Effector memory CD8-positive, alpha-beta T cell (primary cell): ENCODE data around the gene MICAL3.

Experiments used
- ATAC-seq: fragments of 150-1000 bp; cut with Tn5 transposase; replicated peaks from 2 replicates; pipeline ENCODE4 v1.10.0; 2021; ENCODE audit warnings: mild to moderate bottlenecking, moderate library complexity
- DNase-seq, 3 experiments: peaks; one replicate each; pipeline ENCODE4 v3.0.0; 2021
- H3K27ac Mint-ChIP-seq, 2 donors: one replicate each; pipeline ENCODE4 v1.8.0; 2022; ENCODE audit warnings: mild to moderate bottlenecking in 2 of 2, mixed read lengths in 2 of 2, moderate library complexity in 2 of 2
- H3K27me3 Mint-ChIP-seq, 2 donors: one replicate each; pipeline ENCODE4 v1.8.0; 2022; ENCODE audit warnings: mixed read lengths in 2 of 2
- H3K36me3 Mint-ChIP-seq: one replicate; pipeline ENCODE4 v1.8.0; 2022; ENCODE audit warnings: mild to moderate bottlenecking, moderate library complexity, mixed read lengths; ENCODE audit not compliant: insufficient read depth
- H3K4me1 Mint-ChIP-seq, 2 donors: one replicate each; pipeline ENCODE4 v1.8.0; 2022; ENCODE audit warnings: low read depth in 2 of 2, mixed read lengths in 2 of 2
- H3K4me3 Mint-ChIP-seq, 2 donors: one replicate each; pipeline ENCODE4 v1.8.0; 2022; ENCODE audit warnings: mild to moderate bottlenecking in 2 of 2, mixed read lengths in 2 of 2, moderate library complexity in 2 of 2
- H3K9me3 Mint-ChIP-seq, 2 donors: one replicate each; pipeline ENCODE4 v1.8.0; 2022; ENCODE audit warnings: mixed read lengths in 2 of 2

Gene MICAL3

DNA sequence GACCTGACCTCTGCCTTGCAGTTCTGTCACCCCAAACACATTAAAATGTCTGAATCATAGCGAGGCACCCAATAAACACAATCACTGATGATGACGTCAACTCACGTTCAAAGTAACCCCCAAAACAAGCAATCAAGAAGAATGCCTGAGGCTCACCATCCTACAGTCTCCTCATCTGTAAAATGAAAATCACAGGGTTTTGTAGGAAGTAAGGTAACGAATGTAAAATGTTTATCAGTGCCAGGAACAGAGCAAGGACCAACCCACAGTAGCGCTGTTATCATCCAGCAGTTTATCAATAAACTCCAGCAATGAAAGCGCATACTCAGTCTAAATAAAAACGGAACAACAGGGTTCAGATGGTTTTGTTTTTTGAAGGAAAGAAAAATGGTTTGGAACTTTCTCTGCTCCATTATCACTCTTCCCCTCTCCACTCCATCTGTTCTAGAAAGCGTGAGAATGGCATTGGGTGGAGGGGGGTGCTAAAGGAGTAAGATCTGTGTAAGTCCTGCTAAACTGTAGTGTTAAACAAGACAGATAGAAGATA is 110.5 kb downstream of the MICAL3 start:
- no peak for DNase-seq
- ATAC-seq, result no peak
- H3K4me3 Mint-ChIP-seq, result no peak overlapping the region
- no peaks in the 10 kb centered on the region for H3K27me3 Mint-ChIP-seq
- peaks cover 5% of the 10 kb centered on the region for H3K36me3 Mint-ChIP-seq
- H3K9me3 Mint-ChIP-seq, result no peaks in the 10 kb centered on the region
- no peak overlapping the region for H3K27ac Mint-ChIP-seq
- peaks cover 4 to 5% of the 10 kb centered on the region in 2 donors for H3K4me1 Mint-ChIP-seq

DNA sequence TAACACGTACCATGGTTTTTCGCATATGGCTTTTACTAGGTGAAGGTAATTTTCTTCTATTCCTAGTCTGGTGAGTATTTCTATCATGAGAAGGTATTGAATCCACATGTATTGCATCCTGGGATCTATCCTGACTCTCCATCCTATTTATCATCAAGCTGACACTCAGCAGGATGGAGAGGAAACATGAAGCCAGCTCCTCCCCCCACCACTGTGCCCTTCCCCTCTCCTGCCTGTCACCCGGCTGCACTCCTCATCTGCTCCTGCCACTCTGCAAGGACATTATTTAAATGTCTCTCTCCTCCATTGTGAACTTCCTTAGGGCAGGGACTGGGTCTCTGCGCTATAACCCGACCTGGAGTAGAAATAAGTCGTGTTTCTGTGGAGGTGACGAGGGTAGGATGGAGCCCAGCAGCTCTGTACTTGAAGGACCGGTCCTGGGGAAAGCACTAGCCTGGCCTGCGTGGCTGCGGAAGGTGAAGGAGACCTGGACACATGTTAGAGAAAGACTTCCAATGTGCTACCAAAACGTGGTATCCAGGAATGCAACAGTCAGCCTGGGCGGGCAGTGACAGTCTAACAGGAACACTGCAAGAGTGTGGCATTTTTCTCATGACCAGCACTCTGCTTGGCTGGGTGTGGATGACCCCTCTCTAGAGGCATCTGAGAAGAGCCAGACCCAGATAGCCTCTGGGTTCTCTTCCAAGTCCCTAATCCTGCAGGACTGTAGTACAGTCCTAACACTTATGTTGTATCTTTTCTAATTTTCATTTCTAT is 111.2 kb downstream of the MICAL3 start:
- H3K9me3 Mint-ChIP-seq, result no peaks in the 10 kb centered on the region
- no peak for DNase-seq
- H3K4me3 Mint-ChIP-seq, result no peak overlapping the region
- H3K36me3 Mint-ChIP-seq, result peaks cover 5% of the 10 kb centered on the region
- no peak for ATAC-seq
- peak overlapping the region in 1 of 2 donors; percentile 25 for H3K27ac Mint-ChIP-seq
- H3K27me3 Mint-ChIP-seq, result no peaks in the 10 kb centered on the region
- peaks cover 4 to 5% of the 10 kb centered on the region in 2 donors for H3K4me1 Mint-ChIP-seq

DNA sequence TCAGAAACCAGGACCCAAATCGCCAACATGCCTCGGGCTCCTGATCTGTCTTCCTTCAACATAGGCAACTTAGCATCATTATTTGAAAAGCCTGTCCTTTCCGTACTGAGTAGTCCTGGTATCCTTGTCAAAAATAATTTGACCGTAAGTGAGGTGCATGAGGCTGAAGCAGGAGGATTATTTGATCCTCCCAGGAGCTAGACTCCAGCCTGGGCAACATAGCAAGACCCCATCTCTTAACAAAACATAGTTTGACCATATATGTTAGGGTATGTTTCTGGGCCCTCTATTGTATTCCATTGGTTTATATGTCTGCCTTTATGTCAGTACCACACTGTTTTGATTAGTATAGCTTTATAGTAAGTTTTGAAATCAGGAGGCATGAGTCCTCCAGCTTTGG is 112.5 kb downstream of the MICAL3 start:
- H3K27me3 Mint-ChIP-seq, result no peaks in the 10 kb centered on the region
- peaks cover 4 to 5% of the 10 kb centered on the region in 2 donors for H3K4me1 Mint-ChIP-seq

DNA sequence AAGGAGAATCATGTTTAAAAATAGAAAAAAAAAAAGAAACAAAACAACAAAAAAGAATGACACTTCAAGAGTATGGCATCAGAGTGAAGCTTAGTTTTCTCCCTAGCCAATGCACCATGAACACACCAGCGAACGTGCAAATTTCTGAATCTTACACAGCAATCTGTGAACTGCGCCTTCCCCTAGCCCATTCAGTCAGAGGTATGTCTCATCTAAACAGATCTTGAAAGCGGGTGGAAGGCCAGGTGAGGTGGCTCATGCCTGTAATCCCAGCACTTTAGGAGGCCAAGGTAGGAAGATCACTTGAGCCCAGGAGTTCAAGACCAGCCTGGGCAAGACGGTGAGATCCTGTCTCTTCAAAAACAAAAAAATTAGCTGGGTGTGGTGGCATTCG is 113.1 kb downstream of the MICAL3 start:
- Mint-ChIP-seq H3K4me3 (no peak overlapping the region), H3K27me3 (no peaks in the 10 kb centered on the region), H3K4me1 (peaks cover 4 to 5% of the 10 kb centered on the region in 2 donors), H3K27ac (no peak overlapping the region), H3K9me3 (no peaks in the 10 kb centered on the region), H3K36me3 (peaks cover 5% of the 10 kb centered on the region)
- DNase-seq (no peak), ATAC-seq (no peak)

More for the DNA sequence above, 112.5 kb downstream of the MICAL3 start:
- Mint-ChIP-seq H3K4me3 (no peak overlapping the region), H3K36me3 (peaks cover 5% of the 10 kb centered on the region), H3K27ac (no peak overlapping the region), H3K9me3 (no peaks in the 10 kb centered on the region)
- ATAC-seq (no peak), DNase-seq (no peak)

DNA sequence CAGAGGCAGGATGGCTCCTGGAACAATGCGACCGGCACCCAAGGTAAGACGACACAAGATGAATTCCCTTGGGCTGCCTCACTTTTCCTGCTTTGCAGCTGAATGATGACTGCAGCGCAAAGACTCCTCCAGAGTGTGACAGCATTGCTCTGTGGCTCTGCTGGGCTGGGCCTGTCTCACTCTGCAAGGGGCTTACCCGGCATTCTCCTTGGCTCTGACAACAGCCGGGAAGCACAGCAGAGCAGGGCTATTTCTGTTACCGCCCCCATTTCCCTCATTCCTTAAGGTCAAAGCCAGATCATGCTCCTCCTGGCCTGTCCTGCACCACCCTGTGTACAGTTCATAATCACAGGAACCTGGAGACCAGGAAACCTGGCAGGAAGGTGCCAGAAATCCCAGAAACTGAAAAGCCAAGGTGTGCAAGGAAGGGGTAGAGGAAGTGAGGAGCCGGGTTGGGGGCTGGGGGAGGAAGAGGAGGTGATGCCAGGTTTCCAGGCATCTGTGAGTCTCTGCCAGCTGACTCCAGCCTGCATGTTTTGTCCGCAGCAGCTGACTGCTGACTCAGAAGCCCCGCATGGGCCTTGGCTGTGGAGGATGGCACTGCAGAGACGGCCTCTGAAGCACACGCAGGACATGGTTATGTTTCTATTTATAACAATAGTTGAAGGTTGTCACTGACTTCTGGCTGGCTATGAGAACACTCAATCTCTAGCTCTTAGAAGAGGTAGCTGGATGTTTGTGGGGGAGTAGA is 113.6 kb downstream of the MICAL3 start:
- Mint-ChIP-seq H3K27ac (no peak overlapping the region), H3K27me3 (no peaks in the 10 kb centered on the region), H3K4me3 (no peak overlapping the region), H3K4me1 (peaks cover 4 to 5% of the 10 kb centered on the region in 2 donors), H3K9me3 (no peaks in the 10 kb centered on the region), H3K36me3 (peaks cover 8% of the 10 kb centered on the region)
- ATAC-seq, result no peak
- no peak for DNase-seq

DNA sequence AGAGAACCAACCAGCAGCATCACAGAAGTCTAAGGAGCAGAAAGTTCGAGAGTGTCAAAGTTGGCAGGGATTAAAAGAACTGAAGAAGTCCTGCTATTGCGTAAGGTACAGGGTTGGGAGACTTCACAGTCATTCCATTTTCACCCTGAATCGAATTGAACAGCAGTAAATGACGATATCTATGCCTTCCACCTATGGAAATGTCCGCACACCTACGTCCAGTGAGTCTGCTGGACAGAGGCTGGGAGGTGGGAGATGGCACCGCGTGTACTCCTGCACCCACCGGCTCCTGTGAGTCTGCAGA is 116.7 kb downstream of the MICAL3 start:
- DNase-seq, result no peak
- H3K36me3 Mint-ChIP-seq, result peaks cover 8% of the 10 kb centered on the region
- H3K4me3 Mint-ChIP-seq, result no peak overlapping the region
- no peaks in the 10 kb centered on the region for H3K9me3 Mint-ChIP-seq
- H3K27me3 Mint-ChIP-seq, result no peaks in the 10 kb centered on the region
- peak overlapping the region in 1 of 2 donors; percentile 6 for H3K27ac Mint-ChIP-seq
- peaks cover 2 to 4% of the 10 kb centered on the region in 2 donors for H3K4me1 Mint-ChIP-seq
- no peak for ATAC-seq

DNA sequence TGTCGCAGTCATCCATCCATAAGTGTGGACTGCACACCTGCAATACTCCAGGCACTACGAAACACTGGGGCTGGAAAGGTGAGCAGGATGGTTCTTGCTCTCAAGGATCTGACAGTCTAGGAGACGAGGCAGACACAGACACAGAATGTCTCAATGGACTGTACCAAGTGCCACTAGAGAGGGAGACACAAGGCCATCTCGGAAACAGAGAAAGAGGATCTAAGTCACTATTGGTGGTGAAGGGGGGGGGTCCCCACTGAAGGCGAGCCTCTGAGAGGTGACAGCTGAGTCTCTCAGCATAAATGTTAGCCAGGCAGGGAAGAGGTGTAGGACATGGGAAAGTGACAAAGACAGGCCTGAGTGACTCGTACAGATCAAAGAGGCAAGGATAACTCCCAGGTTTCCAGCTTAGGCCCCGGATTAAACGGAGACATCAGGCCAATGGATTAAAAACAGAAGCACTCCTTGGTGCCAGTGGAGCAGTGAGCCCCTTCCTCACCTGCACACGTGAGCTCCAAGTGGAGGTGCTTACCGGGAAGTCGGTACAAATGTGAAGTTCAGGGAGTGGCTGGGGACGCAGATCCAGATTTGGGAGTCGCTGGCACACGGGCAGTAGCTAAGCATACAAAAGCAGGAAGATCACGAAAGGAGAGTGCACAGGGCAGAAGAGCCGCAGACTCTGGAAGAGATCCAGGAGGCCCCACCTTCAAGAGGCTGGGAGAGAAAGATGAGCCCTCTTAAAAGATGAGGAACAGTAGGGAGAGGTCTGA is 117.2 kb downstream of the MICAL3 start:
- Mint-ChIP-seq H3K36me3 (peaks cover 8% of the 10 kb centered on the region), H3K4me1 (peaks cover 2 to 4% of the 10 kb centered on the region in 2 donors), H3K9me3 (no peaks in the 10 kb centered on the region), H3K27ac (peak overlapping the region in 1 of 2 donors; percentile 6), H3K27me3 (no peaks in the 10 kb centered on the region), H3K4me3 (no peak overlapping the region)
- no peak for DNase-seq
- ATAC-seq, result no peak

DNA sequence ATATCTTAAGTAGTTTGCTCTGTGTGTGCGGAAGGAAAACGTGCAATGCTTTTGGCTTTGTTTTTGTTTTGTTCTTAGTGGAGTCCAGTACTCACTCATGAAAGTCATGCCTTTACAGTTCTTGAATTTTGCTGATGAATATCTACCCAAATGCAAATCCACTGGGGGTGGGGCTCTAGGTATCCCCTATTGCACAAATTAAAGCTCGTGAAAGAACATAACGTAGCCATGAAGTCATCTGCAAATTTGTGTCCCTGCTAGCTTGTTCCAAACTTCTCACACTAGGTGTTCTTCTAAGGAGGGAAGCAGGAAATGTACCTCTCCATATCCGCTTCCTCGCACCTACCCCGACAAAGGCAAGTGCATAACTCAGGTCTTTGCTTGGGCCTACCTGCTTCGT is 118.9 kb downstream of the MICAL3 start:
- Mint-ChIP-seq H3K36me3 (peaks cover 7% of the 10 kb centered on the region), H3K4me3 (no peak overlapping the region), H3K4me1 (peaks cover 0 to 4% of the 10 kb centered on the region in 2 donors), H3K27me3 (no peaks in the 10 kb centered on the region), H3K27ac (no peak overlapping the region), H3K9me3 (no peaks in the 10 kb centered on the region)
- no peak for ATAC-seq
- DNase-seq, result no peak

DNA sequence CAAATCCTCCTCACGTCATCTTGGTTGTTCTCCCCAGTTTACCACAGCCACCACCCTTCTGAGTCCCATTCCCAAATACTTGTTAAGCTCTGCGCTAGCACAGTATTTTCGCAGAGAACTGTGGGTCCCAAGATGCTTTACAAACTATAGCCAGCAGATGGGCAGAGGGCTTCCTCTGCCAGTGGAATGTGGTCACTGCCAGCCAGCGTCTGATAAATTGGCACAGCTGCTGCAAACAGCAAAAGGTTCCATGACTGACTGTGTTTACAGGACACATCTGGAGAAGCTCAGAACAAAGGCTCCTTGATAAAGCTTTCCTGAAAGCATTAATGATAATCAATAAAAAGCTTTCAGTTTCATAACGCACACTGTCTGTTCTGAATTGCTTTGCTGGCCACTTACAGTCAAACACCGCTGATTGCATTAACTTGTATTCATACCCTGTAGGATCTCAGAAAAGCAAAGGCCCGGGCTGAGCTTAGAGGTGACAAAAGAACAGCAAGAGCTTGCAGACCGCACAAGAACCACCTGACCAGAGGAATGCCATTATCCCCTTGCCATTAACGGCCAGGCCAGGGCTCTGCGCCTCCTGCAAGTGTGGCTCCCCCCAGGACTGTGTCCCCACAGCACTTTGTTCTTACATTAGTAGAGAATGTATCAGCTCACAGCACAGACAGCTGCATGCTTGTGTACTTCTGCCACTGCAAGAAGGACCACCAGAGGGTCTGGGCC is 120.6 kb downstream of the MICAL3 start:
- Mint-ChIP-seq H3K36me3 (peaks cover 7% of the 10 kb centered on the region), H3K9me3 (no peaks in the 10 kb centered on the region), H3K27me3 (no peaks in the 10 kb centered on the region), H3K4me3 (no peak overlapping the region), H3K4me1 (no peaks in the 10 kb centered on the region), H3K27ac (peak overlapping the region in 1 of 2 donors; percentile 4)
- DNase-seq (no peak), ATAC-seq (no peak)

DNA sequence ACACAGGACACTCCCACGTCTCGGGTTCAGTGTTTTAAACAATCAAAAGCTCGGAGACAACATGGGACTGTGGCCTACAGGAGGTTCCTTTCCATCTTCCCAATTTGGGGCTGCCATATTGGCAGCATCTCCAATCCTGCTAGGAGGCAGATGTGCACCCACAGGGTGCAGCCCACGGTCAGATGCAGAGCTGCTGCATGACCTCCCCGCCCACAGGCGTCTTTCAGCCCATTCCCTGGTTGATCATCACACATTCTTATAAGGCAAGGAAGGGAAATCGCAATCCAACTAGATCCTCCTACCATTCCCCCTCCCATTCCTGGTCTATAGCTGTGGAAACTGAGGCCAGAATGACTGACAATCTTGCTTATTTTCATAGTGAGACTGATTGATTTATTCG is 121.4 kb downstream of the MICAL3 start:
- DNase-seq, result no peak
- Mint-ChIP-seq H3K36me3 (peaks cover 7% of the 10 kb centered on the region), H3K27me3 (no peaks in the 10 kb centered on the region), H3K4me1 (no peaks in the 10 kb centered on the region), H3K4me3 (no peak overlapping the region), H3K9me3 (no peaks in the 10 kb centered on the region), H3K27ac (no peak overlapping the region)
- no peak for ATAC-seq

DNA sequence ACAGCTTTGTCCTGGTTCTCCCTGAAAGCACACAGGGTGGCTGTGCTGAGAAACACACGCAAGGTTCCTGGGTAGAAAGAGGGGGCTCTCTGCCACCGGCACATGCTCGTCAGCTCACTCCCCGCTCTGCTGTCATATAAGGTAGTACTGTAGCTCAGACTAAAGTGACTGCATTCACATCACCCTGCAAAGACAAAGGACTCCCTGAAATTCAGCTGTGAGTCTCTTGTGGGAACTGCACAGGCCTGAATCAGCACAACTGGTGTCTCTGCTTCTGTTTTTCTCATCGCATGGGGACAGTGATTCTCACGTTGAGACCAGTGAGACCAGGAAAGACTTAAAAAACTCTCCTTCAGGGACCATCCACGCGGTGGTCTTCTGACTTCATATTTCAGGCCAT is 126.0 kb downstream of the MICAL3 start:
- no peak overlapping the region for H3K27ac Mint-ChIP-seq
- no peak for DNase-seq
- peaks cover 29% of the 10 kb centered on the region for H3K36me3 Mint-ChIP-seq

DNA sequence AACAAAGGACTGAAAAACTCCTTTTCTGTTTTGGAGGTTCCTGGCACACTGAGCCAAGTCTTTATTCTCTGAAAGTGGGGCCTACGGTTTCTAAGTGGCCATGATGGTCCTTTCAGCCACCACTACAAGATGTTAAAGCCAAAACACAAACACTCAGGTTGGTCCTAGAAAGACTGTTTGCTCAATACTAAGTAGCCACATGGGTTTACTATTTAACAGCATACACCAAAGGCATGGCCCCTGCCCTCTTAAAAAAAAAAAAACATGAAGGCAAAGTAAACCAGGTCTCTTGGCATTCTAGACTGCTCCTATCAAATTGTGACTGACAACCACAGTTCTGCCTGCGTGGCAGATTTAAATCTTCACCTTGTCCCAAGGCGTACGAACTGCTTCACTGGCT is 126.5 kb downstream of the MICAL3 start:
- no peak overlapping the region for H3K27ac Mint-ChIP-seq

More for the DNA sequence above, 126.0 kb downstream of the MICAL3 start:
- Mint-ChIP-seq H3K9me3 (no peaks in the 10 kb centered on the region), H3K4me1 (peaks cover 0 to 4% of the 10 kb centered on the region in 2 donors), H3K4me3 (no peak overlapping the region), H3K27me3 (no peaks in the 10 kb centered on the region)
- no peak for ATAC-seq

DNA sequence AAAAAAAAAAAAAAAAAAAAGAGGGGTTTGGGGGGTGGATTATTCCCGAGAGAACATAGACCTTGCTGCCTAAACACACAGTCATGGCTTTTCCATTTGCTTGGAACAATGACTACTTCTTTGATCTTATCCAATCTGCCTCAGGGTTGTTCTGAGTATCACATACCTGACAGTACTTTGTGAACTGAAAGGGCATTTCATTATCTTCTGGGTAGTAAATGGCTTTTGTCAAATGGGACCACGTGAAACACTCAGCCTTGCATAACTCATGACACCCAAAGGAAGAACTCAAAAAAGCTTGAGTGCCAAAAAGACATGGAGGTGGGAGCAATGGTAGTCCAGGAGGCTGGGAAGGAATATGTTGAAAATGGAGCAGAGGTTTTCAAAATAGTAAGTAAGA is 126.9 kb downstream of the MICAL3 start:
- Mint-ChIP-seq H3K36me3 (peaks cover 32% of the 10 kb centered on the region), H3K9me3 (no peaks in the 10 kb centered on the region), H3K4me3 (no peak overlapping the region), H3K4me1 (peaks cover 0 to 4% of the 10 kb centered on the region in 2 donors), H3K27me3 (no peaks in the 10 kb centered on the region), H3K27ac (no peak overlapping the region)
- DNase-seq, result no peak
- no peak for ATAC-seq

More for the DNA sequence above, 126.5 kb downstream of the MICAL3 start:
- Mint-ChIP-seq H3K4me3 (no peak overlapping the region), H3K4me1 (peaks cover 0 to 4% of the 10 kb centered on the region in 2 donors), H3K36me3 (peaks cover 32% of the 10 kb centered on the region), H3K9me3 (no peaks in the 10 kb centered on the region), H3K27me3 (no peaks in the 10 kb centered on the region)
- no peak for ATAC-seq
- no peak for DNase-seq
